B cell (primary cell): Measurements from ENCODE around the gene DLG1. TPM values are rescaled to one million over a fixed set of nuclear protein-coding genes. Genes with fewer than 3 reads are reported as not detected.

Experiments used
- ATAC-seq: fragments of 200-7000 bp; cut with Tn5 transposase; one replicate; pipeline ENCODE4 v1.10.0; 2021; ENCODE audit warnings: low read depth, mild to moderate bottlenecking, moderate number of reproducible peaks, moderate library complexity
- CTCF ChIA-PET: fragments of 350-600 bp; sonication (Branson Sonifier 250); formaldehyde crosslinking; loops from one replicate; lab custom pipeline; 2021; ENCODE audit warnings: antibody characterized with exemption, inconsistent platforms; lab: Charles Lee
- POLR2A ChIA-PET: fragments of 350-600 bp; sonication (Branson Sonifier 250); formaldehyde crosslinking; loops from one replicate; lab custom pipeline; 2021; ENCODE audit warnings: antibody characterized with exemption; lab: Charles Lee
- DNase-seq: peaks from one replicate; pipeline ENCODE4 v3.0.0; 2013
- H2AFZ ChIP-seq: 2 replicates; pipeline ENCODE4 v1.6.1; 2012; ENCODE audit warnings: mild to moderate bottlenecking, low read depth, low read length; ENCODE audit not compliant: insufficient read depth, poor library complexity, severe bottlenecking
- H3K27ac ChIP-seq, 2 donors: 1 replicate in 1 of 2; 2 replicates in 1 of 2; pipeline ENCODE4 v1.5.1; 2012 to 2013; ENCODE audit warnings: low read length in 2 of 2, mild to moderate bottlenecking in 2 of 2, moderate library complexity in 1 of 2
- H3K27me3 ChIP-seq, 4 experiments: fragments of 200-600 bp in 1 of 4; sonication (generic) in 1 of 4; replicated peaks in 1 of 4; 1 replicate in 2 of 4; 2 replicates in 2 of 4; pipeline versions ENCODE4 v1.6.1 to v1.7.0; 2013 to 2016; ENCODE audit warnings: low read length in 3 of 4, mild to moderate bottlenecking in 2 of 4, mixed read lengths in 1 of 4, moderate library complexity in 1 of 4; ENCODE audit not compliant: insufficient read depth in 4 of 4, control insufficient read depth in 3 of 4; ENCODE audit errors: control extremely low read depth in 1 of 4
- H3K36me3 ChIP-seq, 2 experiments: replicated peaks in 1 of 2; 1 replicate in 1 of 2; 2 replicates in 1 of 2; pipeline versions ENCODE4 v1.6.1 to v1.7.1; 2013; ENCODE audit warnings: low read length in 1 of 2; ENCODE audit not compliant: insufficient read depth in 2 of 2, control insufficient read depth in 1 of 2; ENCODE audit errors: control extremely low read depth in 1 of 2, extremely low read depth in 1 of 2
- H3K4me1 ChIP-seq, 2 donors: fragments of 200-600 bp in 1 of 2; sonication (generic) in 1 of 2; 1 replicate in 1 of 2; 2 replicates in 1 of 2; pipeline versions ENCODE4 v1.5.1 to v1.6.1; 2013 to 2017; ENCODE audit warnings: low read length in 2 of 2; ENCODE audit not compliant: control insufficient read depth in 2 of 2, insufficient read depth in 2 of 2
- H3K4me2 ChIP-seq: replicated peaks from 2 replicates; pipeline ENCODE3; 2012; ENCODE audit warnings: mild to moderate bottlenecking, low read depth, low read length; ENCODE audit not compliant: poor library complexity, severe bottlenecking
- H3K4me3 ChIP-seq, 5 experiments: fragments of 200-600 bp in 1 of 5; sonication (generic) in 1 of 5; 1 replicate in 3 of 5; 2 replicates in 2 of 5; pipeline versions ENCODE4 v1.5.1 to v1.7.0; 2011 to 2016; ENCODE audit warnings: low read length in 4 of 5, mild to moderate bottlenecking in 4 of 5, low read depth in 2 of 5, control low read depth in 1 of 5, moderate library complexity in 1 of 5; ENCODE audit not compliant: insufficient read depth in 1 of 5; ENCODE audit errors: control extremely low read depth in 1 of 5, extremely low read depth in 1 of 5
- H3K79me2 ChIP-seq: fragments of 200-600 bp; sonication (generic); one replicate; pipeline ENCODE4 v1.6.0; 2016; ENCODE audit warnings: low read length; ENCODE audit not compliant: control insufficient read depth, insufficient read depth
- H3K9ac ChIP-seq: fragments of 200-600 bp; sonication (generic); 2 replicates; pipeline ENCODE4 v1.6.1; 2017; ENCODE audit warnings: mild to moderate bottlenecking, low read length, moderate library complexity
- H3K9me3 ChIP-seq, 3 donors: one replicate each; pipeline versions ENCODE4 v1.6.1 to v1.7.1; 2013; ENCODE audit warnings: low read length in 2 of 3; ENCODE audit not compliant: control insufficient read depth in 2 of 3, insufficient read depth in 1 of 3; ENCODE audit errors: control extremely low read depth in 1 of 3
- H4K20me1 ChIP-seq: 2 replicates; pipeline ENCODE4 v1.6.0; 2012; ENCODE audit warnings: mild to moderate bottlenecking, low read length; ENCODE audit not compliant: insufficient read depth, control insufficient read depth, poor library complexity, severe bottlenecking
- H3K27ac Mint-ChIP-seq: one replicate; pipeline ENCODE4 v1.8.0; 2021; ENCODE audit warnings: mixed read lengths
- H3K27me3 Mint-ChIP-seq: one replicate; pipeline ENCODE4 v1.8.0; 2021; ENCODE audit warnings: mixed read lengths
- H3K4me1 Mint-ChIP-seq: one replicate; pipeline ENCODE4 v1.8.0; 2021; ENCODE audit warnings: mixed read lengths
- H3K4me3 Mint-ChIP-seq: one replicate; pipeline ENCODE4 v1.8.0; 2021; ENCODE audit warnings: mixed read lengths
- H3K9me3 Mint-ChIP-seq: one replicate; pipeline ENCODE4 v1.8.0; 2022; ENCODE audit warnings: mixed read lengths; ENCODE audit not compliant: insufficient read depth
- CTCF ChIP-seq: fragments of 200-600 bp; IDR thresholded peaks from one replicate; pipeline ENCODE4 v1.8.0; 2022; ENCODE audit warnings: antibody characterized with exemption, mild to moderate bottlenecking
- EZH2 ChIP-seq: IDR thresholded peaks from 2 replicates; pipeline ENCODE4 v1.6.1; 2012; ENCODE audit warnings: borderline replicate concordance, low read depth, mild to moderate bottlenecking, moderate library complexity, low read length; ENCODE audit not compliant: insufficient read depth, poor library complexity, severe bottlenecking
- WGBS: methylation state at CpG from one replicate; pipeline ENCODE4 v1.1.5; 2013; ENCODE audit warnings: missing lambda C conversion rate; ENCODE audit not compliant: insufficient coverage; 5-methylcytosine and 5-hydroxymethylcytosine counted together
- intact Hi-C: fragments of 100-400 bp; cut with micrococcal nuclease; formaldehyde crosslinking; loops from one replicate; pipeline ENCODE4 v1.10.0; 2022
- polyA plus RNA-seq: library from polyadenylated mRNA; depleted of rRNA; stranded (reverse); fragments of >200 nt; gene quantifications from 2 replicates; pipeline ENCODE4 v1.2.3, GENCODE V29; 2012
- total RNA-seq, 2 donors: library from RNA; stranded (reverse); fragments of 120-200 nt in 1 of 2; gene quantifications; 1 replicate in 1 of 2; 2 replicates in 1 of 2; pipeline versions ENCODE4 v1.2.3 to v1.2.4, GENCODE V29; 2013 to 2022

The DLG1 gene
- total and polyA plus RNA-seq, 2 donors (not counting 1 experiment from before 2014, with no cell fraction given), result 23.4 to 114 TPM

- Histone ChIP-seq H3K9ac (no peak overlapping the region), H3K27me3 (no peaks in the 10 kb centered on the region), H4K20me1 (no peaks in the 10 kb centered on the region), H3K27ac (no peak overlapping the region), H2AFZ (no peak overlapping the region), H3K9me3 (no peaks in the 10 kb centered on the region), H3K36me3 (no peaks in the 10 kb centered on the region), H3K4me3 (no peak overlapping the region), H3K4me2 (no peak overlapping the region), H3K79me2 (no peaks in the 10 kb centered on the region), H3K4me1 (no peaks in the 10 kb centered on the region)
- H3K4me3 Mint-ChIP-seq, result no peak overlapping the region
- peaks cover 8% of the 10 kb centered on the region for H3K27me3 Mint-ChIP-seq
- ATAC-seq, result no peak
- H3K9me3 Mint-ChIP-seq, result no peaks in the 10 kb centered on the region
- 83% methylated on average over 2 of the region's 5 CpGs for WGBS
- intact Hi-C loops, result no loop called here
- TF ChIP-seq CTCF (no peak), EZH2 (no peak)
- CTCF ChIA-PET, result interaction anchor here (0.6 kb wide), 1 partner anchor 49 kb away, joined by 4 read pairs; no protein-coding TSS in a partner anchor
- H3K27ac Mint-ChIP-seq, result no peak overlapping the region
- no peaks in the 10 kb centered on the region for H3K4me1 Mint-ChIP-seq
- POLR2A ChIA-PET, result no interaction called here
- DNase-seq, result no peak
Measured at GRCh38 chr3:197337214-197337613, 38.8 kb upstream of the DLG1 start.

- no peaks in the 10 kb centered on the region for H3K4me1 ChIP-seq
- Mint-ChIP-seq H3K4me3 (no peak overlapping the region), H3K27ac (no peak overlapping the region), H3K27me3 (peaks cover 15% of the 10 kb centered on the region), H3K9me3 (no peaks in the 10 kb centered on the region), H3K4me1 (no peaks in the 10 kb centered on the region)
- no peaks in the 10 kb centered on the region for H4K20me1 ChIP-seq
- H2AFZ ChIP-seq, result peak overlapping the region; percentile 5
- no peak overlapping the region for H3K4me3 ChIP-seq
- H3K36me3 ChIP-seq, result no peaks in the 10 kb centered on the region
- DNase-seq (no peak), ATAC-seq (no peak)
- ChIA-PET POLR2A (no interaction called here), CTCF (no interaction called here)
- H3K9ac ChIP-seq, result no peak overlapping the region
- H3K9me3 ChIP-seq, result no peaks in the 10 kb centered on the region
- H3K4me2 ChIP-seq, result no peak overlapping the region
- TF ChIP-seq CTCF, result no peak
- no peak for TF ChIP-seq EZH2
- H3K27ac ChIP-seq, result no peak overlapping the region
- intact Hi-C loops, result no loop called here
- H3K79me2 ChIP-seq, result no peaks in the 10 kb centered on the region
- 57% methylated on average over 4 of the region's 4 CpGs for WGBS
- no peaks in the 10 kb centered on the region for H3K27me3 ChIP-seq
Measured at GRCh38 chr3:197336348-197336747, 37.9 kb upstream of the DLG1 start.
